Retinal pigment epithelial cell (primary cell): ENCODE measurements around the gene ADCY3.

Experiments used
- DNase-seq: peaks from one replicate; pipeline ENCODE4 v3.0.0-alpha.2; 2010; ENCODE audit warnings: low read depth
- H3K4me3 ChIP-seq: 2 replicates; pipeline ENCODE4 v1.5.1; 2011; ENCODE audit warnings: mild to moderate bottlenecking, low read length, control low read depth, moderate library complexity
- TF ChIP-seq, protein P1 (sequence below): conservative IDR thresholded peaks from 2 replicates; pipeline ENCODE4 v1.5.1; 2011; ENCODE audit warnings: low read depth, low read length, control low read depth, inconsistent platforms

The ADCY3 gene

GRCh38 chr2:24845691-24846090 is 74.3 kb downstream of the ADCY3 start:
- DNase-seq: no peak
- TF ChIP-seq, protein P1, sequence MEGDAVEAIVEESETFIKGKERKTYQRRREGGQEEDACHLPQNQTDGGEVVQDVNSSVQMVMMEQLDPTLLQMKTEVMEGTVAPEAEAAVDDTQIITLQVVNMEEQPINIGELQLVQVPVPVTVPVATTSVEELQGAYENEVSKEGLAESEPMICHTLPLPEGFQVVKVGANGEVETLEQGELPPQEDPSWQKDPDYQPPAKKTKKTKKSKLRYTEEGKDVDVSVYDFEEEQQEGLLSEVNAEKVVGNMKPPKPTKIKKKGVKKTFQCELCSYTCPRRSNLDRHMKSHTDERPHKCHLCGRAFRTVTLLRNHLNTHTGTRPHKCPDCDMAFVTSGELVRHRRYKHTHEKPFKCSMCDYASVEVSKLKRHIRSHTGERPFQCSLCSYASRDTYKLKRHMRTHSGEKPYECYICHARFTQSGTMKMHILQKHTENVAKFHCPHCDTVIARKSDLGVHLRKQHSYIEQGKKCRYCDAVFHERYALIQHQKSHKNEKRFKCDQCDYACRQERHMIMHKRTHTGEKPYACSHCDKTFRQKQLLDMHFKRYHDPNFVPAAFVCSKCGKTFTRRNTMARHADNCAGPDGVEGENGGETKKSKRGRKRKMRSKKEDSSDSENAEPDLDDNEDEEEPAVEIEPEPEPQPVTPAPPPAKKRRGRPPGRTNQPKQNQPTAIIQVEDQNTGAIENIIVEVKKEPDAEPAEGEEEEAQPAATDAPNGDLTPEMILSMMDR: no peak

DNA sequence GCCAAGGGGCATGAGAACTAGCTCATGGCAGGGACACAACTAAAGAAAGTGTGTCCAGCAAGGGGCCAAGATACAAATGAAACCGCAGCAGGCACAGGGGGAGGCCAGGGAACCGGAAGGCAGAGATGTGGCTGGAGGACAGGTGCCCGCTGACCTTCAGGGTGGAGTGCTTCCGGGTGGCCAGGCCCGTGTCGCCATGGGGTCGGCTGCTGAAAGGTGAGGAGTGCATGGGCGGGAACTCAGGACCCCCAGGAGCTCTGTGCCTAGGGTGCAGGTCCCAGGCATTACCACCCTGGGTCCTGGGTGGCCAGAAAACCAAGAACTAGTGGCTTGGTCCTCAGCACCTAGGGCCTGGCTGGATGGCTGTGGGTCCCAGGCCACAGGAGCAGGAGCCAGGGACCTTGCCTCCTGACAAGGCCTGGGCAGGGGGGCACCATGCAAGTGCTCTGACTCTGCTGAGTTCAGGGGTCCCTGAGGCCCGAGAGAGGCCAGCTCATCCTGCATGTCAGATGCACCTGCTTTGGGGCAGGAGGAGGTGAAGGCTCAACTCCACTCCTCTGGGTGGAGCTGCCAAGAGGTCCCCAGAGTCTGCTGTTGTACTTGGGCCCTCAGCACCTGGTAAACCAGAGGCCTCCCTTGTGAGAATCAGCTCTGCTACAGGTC is 75.9 kb downstream of the ADCY3 start:
- TF ChIP-seq, protein P1: no peak
- no peak overlapping the region for H3K4me3 ChIP-seq
- DNase-seq: no peak

More at GRCh38 chr2:24845691-24846090, 74.3 kb downstream of the ADCY3 start:
- H3K4me3 ChIP-seq: no peak overlapping the region

GRCh38 chr2:24843330-24843860 is 76.6 kb downstream of the ADCY3 start:
- H3K4me3 ChIP-seq: no peak overlapping the region
- TF ChIP-seq, protein P1: no peak
- no peak for DNase-seq

GRCh38 chr2:24842081-24843050 is 77.7 kb downstream of the ADCY3 start:
- no peak for DNase-seq
- H3K4me3 ChIP-seq: no peak overlapping the region
- TF ChIP-seq, protein P1: no peak

GRCh38 chr2:24840962-24841945 is 78.8 kb downstream of the ADCY3 start:
- TF ChIP-seq, protein P1: no peak
- no peak overlapping the region for H3K4me3 ChIP-seq
- DNase-seq: no peak

DNA sequence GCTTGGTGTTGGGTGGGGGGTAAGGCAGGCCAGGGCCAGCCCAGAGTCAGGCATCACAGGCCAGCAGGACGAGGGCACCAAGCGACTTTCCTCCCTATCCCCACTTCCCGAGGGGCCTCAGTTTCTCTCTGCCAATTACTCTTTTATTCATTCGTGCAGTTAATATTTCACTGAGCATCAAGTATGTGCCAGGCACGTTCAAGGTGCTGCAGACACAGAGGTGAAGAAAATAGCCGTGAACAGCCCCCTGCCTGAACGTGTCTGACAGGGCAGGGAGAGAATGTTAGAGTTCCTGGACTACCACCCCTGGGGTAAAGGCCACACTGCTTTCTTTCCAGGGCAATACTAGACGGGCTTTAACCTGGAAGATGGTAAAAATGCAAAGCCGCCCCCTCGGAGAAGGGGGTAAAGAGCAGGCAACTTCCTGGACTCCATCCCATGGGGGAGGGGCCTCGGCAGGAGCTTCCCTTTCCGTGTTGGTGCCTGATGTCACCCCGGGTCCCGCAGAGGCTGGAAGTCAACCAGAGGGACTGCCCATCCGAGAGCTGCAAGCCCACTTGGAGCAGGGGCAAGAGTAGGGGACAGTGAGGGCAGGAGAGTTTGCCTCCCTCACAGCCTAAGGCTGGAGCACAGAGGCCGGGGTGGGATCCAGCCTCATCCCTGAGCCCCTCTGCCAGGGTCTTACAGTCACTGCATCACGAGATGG is 79.7 kb downstream of the ADCY3 start:
- H3K4me3 ChIP-seq: no peak overlapping the region
- no peak for DNase-seq
- TF ChIP-seq, protein P1: no peak
